Medulla oblongata (tissue), 1 donor: ENCODE results near the gene RAPGEF5.

ENCODE experiments used
- DNase-seq: peaks from one replicate; pipeline ENCODE4 v3.0.0-alpha.2; 2015; ENCODE audit errors: extremely low spot score

The RAPGEF5 gene

GRCh38 chr7:22356701-22357310, at the start of gene RAPGEF5:
RAPGEF5 (minus strand) TSS chr7:22357154; CDS start chr7:22357060, 94 bp downstream.
- DNase-seq: no peak

- no peak for DNase-seq
Observed at GRCh38 chr7:22406715-22407114, 49.8 kb upstream of the RAPGEF5 start.

DNA sequence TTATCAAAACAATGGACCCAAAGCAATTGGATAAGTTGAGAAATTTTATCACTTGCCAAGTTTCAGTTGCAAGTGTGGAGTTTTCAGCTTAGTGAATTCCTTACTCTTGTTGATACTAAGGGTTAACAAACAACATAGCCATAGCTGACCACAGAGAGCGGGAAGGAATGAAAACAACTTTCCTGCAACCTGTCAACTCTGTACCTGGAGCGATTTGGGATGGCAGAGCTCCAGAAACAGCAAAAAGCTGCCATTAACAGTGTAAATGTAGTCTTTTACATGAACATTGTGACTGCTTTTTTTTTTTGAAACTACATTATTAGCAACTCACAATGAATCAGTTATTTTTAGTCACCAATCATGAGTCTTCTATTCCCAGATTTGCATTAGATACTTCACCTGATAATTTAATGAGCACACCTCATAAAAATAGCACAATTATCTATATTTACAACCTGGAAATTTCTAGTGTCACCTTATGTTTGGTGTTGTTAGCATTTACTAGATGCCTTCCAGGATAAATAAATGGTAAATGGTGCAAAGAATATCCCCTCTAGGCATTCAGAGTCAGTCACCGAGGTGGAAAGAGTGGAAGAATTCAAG, 47.6 kb upstream of the RAPGEF5 start:
- no peak for DNase-seq

DNA sequence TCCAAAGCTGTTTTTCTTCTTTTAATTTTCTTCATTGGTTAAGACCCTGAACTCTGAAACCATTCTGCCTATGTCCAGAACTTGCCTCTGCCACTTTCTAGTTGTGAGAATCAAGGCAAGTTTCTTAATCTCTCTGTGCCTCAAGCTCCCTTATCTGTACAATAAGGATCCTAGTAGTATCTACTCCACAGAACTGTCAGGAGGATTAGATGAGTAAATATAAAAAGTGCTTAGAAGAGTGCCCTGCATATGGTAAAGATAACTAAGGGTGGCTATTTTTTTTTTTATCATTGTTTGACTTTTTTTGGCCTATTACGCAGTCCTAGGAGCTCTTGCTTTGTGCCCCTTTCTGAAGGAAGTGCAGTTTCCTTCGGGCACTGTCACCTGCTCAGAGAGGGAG, 46.4 kb upstream of the RAPGEF5 start:
- DNase-seq: no peak

DNA sequence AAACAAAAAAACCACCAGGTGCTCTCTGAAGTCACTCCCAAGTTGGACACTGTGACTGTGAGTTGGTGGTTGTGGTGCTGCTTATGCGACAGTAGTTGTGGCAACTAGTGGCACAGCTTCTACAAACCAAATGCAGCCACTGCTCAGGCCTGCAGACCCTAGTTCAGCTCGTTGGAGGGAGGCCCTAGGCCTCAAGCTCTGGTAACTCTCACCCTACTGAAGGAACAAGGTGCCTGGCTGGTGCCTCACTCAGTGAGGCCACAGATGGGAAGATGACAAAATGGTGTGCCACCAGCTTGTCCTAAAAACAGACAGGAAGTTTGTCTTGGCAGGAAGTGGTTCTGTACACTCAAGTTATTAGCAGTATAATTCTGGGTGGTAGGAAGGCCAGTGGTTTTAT, 45.3 kb upstream of the RAPGEF5 start:
- no peak for DNase-seq

DNA sequence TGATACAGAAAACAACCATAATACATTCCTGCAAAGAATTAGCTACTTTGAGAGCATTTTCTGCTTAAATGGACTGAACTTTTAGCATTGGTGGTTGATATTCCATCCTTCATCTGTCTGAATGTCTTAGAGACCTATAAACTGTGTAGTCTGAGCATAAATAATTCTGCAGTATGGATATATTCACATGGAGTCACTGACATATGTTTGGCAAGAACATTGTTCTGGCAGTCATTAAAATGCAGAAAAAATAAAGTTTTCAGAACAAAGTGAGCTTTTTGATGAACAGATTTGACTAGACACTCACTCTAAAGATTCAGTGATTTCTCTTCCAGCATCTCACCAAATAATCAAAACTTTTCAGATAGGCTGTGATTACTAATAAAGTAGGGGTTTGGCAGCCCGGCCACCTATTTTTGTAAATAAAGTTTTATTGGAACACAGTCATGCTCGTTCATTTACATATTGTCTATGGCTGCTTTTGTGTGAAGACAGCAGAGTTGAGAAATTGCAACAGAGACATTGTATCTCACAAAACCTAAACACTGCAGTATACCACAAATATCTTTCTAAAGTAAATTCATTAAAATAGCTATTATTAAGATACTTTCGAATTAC, 44.1 kb upstream of the RAPGEF5 start:
- no peak for DNase-seq

DNA sequence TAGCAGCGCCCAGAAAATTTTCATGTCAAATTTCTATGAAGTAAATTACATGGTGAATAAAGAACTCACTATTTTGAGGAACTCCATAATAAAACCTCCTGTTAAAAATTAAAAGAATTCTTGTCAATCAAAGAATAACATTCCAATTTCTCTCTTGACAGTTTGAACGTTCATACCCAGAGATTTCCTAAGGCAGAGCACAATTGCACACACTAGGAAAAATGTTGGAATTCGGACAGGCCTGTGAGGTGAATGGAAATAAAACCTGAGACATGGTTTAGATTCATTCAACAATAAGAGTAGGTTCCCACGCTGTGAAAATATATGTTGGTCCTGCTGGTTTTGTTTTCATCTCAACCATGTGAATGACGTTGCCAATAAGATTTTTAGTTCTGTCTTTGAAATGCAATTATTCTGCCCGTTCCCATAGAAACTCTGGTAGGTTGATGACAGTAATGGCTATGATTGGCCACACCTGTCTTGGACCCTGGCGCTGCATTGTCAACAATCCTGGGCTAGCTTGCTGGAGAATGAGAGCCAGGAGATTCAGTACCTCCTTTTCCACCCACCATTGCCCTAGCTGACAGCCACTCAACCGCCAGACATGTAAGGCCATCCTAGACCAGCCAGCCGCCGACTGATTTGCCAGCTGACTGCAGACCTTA, 43.3 kb upstream of the RAPGEF5 start:
- DNase-seq: no peak

DNA sequence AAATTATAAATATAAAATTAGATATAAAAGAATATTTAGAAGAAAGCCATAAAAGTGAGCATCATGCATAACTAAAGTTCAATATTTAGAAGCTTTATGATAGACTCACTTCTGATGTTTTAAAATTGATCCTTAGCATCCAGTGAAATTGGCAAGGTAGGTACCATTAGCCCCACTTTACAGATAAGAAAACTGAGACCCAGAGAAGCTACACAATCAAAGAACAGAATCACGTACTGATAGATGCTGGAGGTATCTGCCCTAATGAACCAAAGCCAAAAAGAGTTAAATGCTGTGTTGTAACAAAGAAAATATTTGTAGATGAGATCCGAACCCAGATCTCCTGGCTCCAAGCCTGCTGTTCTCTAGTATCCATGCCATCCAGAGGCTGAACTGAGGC, 42.6 kb upstream of the RAPGEF5 start:
- no peak for DNase-seq

DNA sequence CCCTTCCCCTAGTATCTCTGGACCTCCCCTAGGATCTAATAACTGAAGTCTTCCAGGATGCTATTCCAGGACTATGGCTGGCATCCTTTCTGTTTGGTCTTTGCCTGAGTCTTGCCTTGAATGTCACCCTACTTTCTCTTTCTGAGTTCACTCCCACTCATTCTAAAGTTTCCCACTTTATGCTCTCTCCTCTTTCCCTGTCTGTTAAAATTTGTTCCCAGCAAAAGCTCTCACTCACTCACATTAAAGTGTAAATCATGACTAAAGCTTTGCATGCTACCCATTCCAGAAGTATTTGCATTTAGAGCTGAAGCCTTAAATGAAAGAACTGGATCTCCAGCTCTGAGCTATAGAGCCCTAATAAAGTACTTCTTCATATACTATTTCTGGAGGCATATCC, 42.1 kb upstream of the RAPGEF5 start:
- no peak for DNase-seq

- no peak for DNase-seq
Observed at GRCh38 chr7:22397981-22398380, 41.0 kb upstream of the RAPGEF5 start.

DNA sequence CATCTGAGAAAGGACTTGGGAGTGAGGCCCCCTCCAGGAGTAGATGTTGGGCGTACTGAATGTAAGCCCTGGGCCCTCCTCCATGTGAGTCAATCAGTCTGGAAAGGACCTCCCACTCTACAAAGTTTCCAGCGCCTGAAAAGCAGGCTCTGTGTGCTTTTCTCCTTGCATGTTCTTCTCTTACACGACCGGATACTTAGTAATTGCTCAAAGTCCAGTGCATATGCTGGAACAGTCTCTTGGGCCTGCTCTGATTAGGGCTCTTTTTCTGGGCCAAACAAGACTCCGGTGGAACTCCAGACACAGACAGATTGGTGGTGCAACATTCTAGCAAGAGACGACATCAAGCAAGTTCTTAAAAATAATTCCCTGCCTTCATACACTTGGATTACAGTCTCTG, 38.3 kb upstream of the RAPGEF5 start:
- no peak for DNase-seq

DNA sequence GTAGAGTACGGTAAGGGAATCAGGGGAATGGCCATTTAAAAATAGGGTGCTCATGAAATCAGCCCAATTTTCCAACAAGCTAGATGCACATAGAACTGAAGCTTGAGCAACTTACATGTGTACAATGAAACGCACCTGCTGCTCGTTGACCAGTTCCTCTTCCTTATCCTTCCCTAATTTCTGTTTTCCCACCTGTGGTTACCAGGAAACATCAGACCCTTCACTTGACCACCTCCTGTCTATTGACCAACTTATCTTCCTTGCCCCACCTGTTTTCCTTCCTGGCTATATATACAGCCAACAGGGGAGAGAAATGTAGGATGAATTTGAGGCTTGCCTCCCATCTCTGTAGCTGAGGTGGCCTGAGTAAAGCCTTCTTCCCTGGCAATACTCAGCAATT, 37.8 kb upstream of the RAPGEF5 start:
- DNase-seq: no peak

DNA sequence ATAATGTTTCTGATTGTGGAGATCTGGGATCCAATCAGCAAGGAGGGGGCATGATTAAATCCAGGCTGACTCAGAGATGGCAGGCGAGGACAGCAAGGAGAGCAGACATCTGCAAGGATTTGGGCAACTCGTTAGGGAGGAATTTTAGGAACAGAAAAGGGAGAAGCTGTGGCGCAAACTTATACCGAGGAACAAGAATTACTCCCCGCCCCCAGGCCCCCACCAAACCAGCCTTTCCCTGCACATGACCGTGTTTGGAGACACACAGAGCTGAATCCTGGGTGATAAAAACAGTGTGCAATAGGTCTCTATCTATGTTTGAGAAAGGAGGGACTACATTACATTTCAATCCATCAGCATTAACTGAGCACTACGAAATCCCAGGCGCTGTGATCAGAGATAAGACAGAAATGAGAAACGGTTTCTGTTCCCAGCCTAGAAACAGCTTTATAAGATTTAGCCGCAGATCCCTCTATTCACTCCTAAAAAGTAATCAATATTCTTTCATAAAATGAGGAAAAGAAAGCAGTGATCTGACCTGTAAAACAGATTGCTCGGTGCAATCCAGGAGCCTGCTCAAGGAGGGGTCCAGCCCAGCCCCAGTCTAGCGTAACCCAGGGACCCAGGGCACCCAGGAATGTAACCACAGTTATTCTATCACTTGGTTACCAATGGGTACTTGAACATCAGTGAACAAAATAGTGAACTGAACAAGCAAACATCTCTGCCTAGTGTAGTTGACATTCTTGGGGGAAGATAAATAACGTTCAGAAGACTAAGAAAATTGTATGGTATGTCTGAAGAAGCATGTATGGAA, 37.2 kb upstream of the RAPGEF5 start:
- DNase-seq: no peak

GRCh38 chr7:22390516-22390915, 33.6 kb upstream of the RAPGEF5 start:
- no peak for DNase-seq

GRCh38 chr7:22389892-22390291, 32.9 kb upstream of the RAPGEF5 start:
- DNase-seq: no peak

DNA sequence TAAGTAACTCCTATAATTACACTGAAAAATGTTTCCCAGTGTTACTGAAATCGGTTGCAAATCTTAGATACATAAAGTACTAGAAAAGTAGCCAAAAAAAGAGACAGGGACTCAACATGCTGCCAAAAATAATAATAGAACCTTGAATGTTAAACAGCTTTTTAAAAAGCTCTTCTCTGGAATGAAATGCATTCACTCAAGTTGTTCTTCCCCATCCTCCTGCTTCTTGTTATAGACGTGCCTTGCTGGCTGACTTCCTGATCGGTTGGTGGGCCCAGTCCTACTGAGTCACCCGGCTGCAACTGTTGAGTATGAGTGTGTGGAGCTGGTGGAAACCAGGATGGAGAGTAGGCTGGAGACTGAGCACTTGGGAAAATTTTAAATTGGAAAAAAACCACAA, 30.6 kb upstream of the RAPGEF5 start:
- DNase-seq: no peak

DNA sequence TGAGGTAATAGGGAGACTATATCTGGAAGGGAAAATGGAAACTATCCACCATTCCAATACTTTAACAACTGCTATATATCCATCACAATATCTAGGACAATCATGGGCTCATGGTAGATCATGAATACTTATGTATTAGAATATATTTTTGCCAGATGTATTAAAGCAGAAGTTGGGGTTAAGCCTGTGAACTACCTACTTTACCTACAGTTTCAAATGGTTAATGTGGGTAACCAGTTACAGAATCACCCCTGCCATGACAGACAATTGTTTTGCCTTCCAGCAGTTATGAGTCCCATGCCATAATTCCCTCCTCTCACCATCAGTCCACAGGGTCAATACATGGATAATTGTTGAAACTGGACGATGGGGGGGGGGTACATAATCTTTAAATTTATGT, 29.9 kb upstream of the RAPGEF5 start:
- DNase-seq: no peak

GRCh38 chr7:22386206-22386858, 29.4 kb upstream of the RAPGEF5 start:
- DNase-seq: no peak

DNA sequence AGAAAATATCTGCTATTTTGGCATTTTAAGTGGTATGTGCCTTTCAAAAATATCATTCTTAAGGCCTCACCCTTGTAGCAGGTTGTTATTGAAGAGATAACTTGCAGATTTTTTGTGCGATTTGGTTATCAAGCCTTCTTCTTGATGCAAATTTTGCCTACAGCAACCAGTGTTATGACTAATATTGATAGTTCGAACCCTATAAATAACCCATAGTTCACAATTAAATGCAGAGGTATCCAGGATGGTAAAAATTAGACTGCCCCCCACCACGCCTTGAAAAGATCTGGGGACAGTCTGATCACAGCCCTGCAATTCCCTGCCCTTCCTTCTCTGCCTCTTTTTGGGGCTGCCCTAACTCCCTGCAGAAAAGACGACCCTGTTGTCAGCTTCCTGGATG, 28.4 kb upstream of the RAPGEF5 start:
- DNase-seq: no peak

DNA sequence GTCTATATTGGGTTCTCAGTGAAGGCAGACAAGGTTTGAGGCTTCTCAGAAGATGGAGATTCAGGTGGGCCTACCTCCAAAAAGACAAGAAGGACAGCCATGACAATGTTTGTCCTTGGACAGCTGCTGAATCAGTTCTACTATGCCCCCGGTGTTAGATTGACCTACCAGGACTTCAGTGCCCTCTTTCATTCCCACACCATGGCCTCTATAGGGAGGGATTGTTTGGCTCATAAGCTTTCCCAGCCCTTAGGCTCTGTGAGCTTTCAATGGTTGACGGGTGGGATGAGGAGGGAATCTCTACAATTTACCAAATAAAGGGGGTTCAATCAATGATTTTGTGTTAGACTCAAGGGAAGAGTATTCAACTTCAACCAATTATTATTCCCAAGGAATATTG, 23.4 kb upstream of the RAPGEF5 start:
- DNase-seq: no peak

DNA sequence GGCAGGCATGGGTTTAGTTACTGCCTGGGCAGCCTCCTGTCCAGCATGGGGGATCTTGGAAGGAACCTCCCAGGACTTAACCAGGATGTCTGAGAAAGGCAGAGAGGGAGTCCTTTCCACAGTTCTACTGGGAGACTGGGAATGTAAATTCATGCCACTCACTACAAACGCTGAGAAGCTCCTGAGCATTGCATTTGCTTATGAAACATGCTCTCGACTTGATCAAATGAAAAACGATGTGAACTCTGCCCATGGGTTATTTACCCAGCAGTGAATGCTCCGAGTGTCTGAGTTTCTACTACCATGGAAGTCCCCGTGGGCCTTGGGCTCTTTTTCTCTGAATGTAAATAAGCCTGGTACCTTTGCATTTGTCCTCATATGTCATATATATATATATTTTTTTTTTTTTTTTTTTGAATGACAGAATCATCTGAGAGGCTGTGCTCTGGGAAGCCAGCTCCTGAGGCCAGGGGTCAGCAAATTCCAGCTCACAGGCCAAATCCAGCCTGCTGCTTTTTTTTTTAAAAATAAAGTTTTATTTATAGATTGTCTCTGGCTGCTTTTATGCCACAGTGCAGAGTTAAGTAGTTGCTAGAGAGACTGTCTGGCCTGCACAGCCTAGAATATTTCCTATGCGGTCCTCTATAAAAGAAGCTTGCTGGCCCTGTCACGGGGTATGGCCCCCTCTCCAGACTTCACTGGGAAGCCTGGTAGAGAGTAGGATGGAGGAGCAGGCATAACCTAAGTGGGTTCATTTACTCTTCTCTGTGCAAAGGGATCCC, 21.4 kb upstream of the RAPGEF5 start:
- no peak for DNase-seq
